Neural progenitor cell (in vitro differentiated cells): ENCODE measurements around the gene ZC2HC1C.

Source experiments
- EZH2 ChIP-seq: fragments of 200-600 bp; sonication (generic); IDR thresholded peaks from 2 replicates; pipeline ENCODE4 v1.6.1; 2017; ENCODE audit warnings: antibody characterized with exemption, mild to moderate bottlenecking, moderate library complexity
- EZH2phosphoT487 ChIP-seq: fragments of 200-600 bp; sonication (generic); IDR thresholded peaks from 2 replicates; pipeline ENCODE4 v1.6.1; 2017; ENCODE audit warnings: antibody characterized with exemption
- TF ChIP-seq, protein P1 (sequence below): fragments of 200-600 bp; sonication (generic); IDR thresholded peaks from 2 replicates; pipeline ENCODE4 v1.5.1; 2017; ENCODE audit warnings: antibody characterized with exemption, mild to moderate bottlenecking

DNA sequence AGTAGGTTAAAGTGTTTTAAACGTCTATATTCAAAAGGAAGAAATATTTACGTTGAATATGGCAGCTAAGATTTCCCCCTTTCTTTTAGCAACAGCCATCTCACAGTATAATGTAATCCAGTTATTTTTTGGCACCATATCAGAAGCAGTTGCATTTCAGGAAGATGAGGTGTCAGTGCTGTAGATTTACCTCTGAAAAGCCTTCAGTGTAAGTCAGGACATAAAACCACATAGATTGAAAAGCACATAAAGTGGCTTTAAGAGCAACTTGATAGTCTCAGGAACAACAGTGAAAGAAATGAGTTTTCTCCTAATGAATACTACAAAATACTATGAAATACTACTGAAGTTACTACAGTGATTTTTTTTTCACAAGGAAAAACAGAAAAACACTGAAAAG, 25.1 kb upstream of the ZC2HC1C start:
- TF ChIP-seq, protein P1, sequence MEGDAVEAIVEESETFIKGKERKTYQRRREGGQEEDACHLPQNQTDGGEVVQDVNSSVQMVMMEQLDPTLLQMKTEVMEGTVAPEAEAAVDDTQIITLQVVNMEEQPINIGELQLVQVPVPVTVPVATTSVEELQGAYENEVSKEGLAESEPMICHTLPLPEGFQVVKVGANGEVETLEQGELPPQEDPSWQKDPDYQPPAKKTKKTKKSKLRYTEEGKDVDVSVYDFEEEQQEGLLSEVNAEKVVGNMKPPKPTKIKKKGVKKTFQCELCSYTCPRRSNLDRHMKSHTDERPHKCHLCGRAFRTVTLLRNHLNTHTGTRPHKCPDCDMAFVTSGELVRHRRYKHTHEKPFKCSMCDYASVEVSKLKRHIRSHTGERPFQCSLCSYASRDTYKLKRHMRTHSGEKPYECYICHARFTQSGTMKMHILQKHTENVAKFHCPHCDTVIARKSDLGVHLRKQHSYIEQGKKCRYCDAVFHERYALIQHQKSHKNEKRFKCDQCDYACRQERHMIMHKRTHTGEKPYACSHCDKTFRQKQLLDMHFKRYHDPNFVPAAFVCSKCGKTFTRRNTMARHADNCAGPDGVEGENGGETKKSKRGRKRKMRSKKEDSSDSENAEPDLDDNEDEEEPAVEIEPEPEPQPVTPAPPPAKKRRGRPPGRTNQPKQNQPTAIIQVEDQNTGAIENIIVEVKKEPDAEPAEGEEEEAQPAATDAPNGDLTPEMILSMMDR, result no peak
- TF ChIP-seq EZH2 (no peak), EZH2phosphoT487 (no peak)
